Measurements from ENCODE around the gene SEMA5A. TPM values are rescaled to one million over a fixed set of nuclear protein-coding genes. Genes with fewer than 3 reads are reported as not detected.

The SEMA5A gene
- total RNA-seq, 1 donor from 2014 or later: 38.9 TPM

DNA sequence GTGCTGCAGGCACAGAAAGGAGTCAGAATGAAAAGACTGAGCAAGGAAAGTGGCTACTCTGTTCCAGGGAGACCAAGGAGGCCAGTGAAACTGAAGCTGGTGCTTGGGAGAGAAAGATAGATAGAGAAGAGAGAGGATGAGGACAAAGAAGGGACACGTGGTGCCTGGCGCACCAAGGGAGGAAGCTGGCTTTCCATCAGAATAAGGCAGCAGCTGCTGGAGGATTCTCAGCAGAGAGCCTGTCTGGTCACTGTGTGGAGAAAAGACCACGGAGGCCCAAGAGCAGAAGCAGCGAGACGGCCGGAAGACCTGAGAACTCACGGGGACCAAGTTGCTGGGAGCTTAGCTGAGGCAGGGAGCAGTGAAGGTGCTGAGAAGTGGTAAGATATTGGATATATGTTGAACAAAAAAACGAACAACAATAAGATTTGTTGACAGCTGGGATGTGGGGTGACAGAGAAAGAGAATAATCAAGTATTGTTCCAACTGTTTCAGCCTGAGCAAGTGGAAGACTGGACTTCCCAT lies 116.1 kb downstream of the SEMA5A start:
- no peaks in the 10 kb centered on the region for H3K9me3 ChIP-seq
- no peaks in the 10 kb centered on the region for H3K27me3 ChIP-seq
- no peaks in the 10 kb centered on the region for H3K36me3 ChIP-seq
- TF ChIP-seq, protein P1, sequence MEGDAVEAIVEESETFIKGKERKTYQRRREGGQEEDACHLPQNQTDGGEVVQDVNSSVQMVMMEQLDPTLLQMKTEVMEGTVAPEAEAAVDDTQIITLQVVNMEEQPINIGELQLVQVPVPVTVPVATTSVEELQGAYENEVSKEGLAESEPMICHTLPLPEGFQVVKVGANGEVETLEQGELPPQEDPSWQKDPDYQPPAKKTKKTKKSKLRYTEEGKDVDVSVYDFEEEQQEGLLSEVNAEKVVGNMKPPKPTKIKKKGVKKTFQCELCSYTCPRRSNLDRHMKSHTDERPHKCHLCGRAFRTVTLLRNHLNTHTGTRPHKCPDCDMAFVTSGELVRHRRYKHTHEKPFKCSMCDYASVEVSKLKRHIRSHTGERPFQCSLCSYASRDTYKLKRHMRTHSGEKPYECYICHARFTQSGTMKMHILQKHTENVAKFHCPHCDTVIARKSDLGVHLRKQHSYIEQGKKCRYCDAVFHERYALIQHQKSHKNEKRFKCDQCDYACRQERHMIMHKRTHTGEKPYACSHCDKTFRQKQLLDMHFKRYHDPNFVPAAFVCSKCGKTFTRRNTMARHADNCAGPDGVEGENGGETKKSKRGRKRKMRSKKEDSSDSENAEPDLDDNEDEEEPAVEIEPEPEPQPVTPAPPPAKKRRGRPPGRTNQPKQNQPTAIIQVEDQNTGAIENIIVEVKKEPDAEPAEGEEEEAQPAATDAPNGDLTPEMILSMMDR (IDR thresholded peaks at IDR 0.05): no peak
- DNase-seq: no peak
- peaks cover 5% of the 10 kb centered on the region for H3K4me1 ChIP-seq
- intact Hi-C loops (cut with DNase I): no loop called here
- no peak for ATAC-seq
- no peak overlapping the region for H3K27ac ChIP-seq
- no peak overlapping the region for H3K4me3 ChIP-seq

DNA sequence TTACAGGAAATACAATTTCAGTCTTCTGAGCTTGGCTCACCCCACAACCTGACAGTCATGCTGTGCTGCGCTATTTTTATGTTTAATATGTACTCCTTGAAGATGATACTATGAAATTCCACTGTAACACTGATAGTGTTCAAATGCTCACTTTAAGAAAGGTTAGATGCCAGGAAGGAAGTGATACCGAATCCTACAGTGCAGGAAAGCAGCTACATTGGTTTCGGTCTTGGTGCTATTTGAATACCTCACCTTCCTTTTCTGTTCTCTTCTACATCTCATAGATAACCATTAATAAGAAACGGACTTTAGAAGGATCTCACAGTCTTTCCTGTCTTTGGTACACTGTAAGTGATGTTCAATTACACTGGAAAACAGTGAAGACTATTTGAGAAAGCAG lies 117.6 kb downstream of the SEMA5A start:
- no peaks in the 10 kb centered on the region for H3K27me3 ChIP-seq
- H3K9me3 ChIP-seq: no peaks in the 10 kb centered on the region
- TF ChIP-seq, protein P1 (IDR thresholded peaks at IDR 0.05): no peak

DNA sequence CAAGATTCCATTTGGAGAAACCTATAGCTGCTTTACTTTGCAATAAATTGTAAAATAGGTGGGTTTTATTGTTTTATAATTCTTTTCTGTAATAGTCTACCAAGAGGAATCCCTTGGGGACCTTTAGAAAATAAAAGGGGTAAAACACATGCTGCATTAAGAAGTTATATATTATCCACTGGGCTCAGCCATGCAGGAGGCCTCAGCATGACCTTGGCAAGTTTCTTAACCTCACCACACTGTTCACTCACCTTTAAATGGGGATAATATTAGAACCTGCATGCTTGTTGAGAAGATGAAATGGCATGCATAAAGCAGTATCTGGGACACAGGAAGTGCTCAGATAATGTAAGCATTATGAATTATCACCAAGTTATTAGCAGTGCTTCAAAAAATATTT lies 120.2 kb downstream of the SEMA5A start:
- DNase-seq: no peak
- H3K4me3 ChIP-seq: no peak overlapping the region
- no peak for ATAC-seq
- H3K27me3 ChIP-seq: no peaks in the 10 kb centered on the region
- intact Hi-C loops (cut with DNase I): no loop called here
- H3K27ac ChIP-seq: no peak overlapping the region
- H3K36me3 ChIP-seq: no peaks in the 10 kb centered on the region
- no peaks in the 10 kb centered on the region for H3K9me3 ChIP-seq
- TF ChIP-seq, protein P1 (IDR thresholded peaks at IDR 0.05): no peak
- no peaks in the 10 kb centered on the region for H3K4me1 ChIP-seq

More for the DNA sequence above, 117.6 kb downstream of the SEMA5A start:
- no peak for ATAC-seq
- peaks cover 5% of the 10 kb centered on the region for H3K4me1 ChIP-seq
- H3K4me3 ChIP-seq: no peak overlapping the region
- H3K36me3 ChIP-seq: no peaks in the 10 kb centered on the region
- intact Hi-C loops (cut with DNase I): no loop called here
- no peak overlapping the region for H3K27ac ChIP-seq
- no peak for DNase-seq

DNA sequence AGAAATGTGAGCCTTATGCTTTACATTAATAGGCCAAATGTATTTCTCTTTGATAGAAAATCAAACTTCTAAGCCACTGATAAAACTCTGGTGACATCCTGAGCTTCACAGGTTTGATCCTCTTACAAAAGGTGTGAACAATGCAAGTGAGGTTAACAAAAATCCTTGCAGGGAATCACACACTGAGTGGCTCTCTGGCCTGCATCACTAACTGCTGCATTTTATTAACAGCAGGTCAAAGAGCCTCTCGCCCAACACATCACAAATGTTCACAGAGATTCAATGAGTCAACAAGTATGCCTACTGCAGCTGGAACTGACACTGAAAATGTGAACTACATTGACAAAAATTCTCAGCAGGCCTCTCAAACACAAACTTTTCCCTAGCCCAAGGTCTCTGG lies 122.3 kb downstream of the SEMA5A start:
- ATAC-seq: no peak
- no peaks in the 10 kb centered on the region for H3K4me1 ChIP-seq
- DNase-seq: no peak
- no peak overlapping the region for H3K27ac ChIP-seq
- TF ChIP-seq, protein P1 (IDR thresholded peaks at IDR 0.05): no peak
- H3K9me3 ChIP-seq: no peaks in the 10 kb centered on the region
- no peaks in the 10 kb centered on the region for H3K36me3 ChIP-seq
- intact Hi-C loops (cut with DNase I): no loop called here
- no peak overlapping the region for H3K4me3 ChIP-seq
- no peaks in the 10 kb centered on the region for H3K27me3 ChIP-seq

DNA sequence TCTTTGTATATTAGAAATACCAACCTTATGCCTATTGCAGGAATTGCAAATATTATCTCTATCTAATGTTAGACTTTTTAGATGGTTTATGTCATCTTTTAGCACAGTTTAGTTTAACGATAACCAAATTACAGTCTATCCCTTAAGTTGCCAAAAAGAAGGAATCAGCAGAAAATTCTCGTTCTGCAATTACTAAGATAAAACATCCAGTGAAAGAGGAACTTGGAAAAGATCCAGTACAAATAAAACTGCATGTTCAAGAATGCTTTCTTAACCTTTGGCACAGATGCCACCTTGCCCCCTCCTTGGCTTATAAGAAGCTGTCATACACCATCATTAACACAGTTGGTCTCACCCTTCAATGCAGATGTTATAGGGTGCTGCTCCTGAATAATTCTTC lies 124.0 kb downstream of the SEMA5A start:
- DNase-seq (no peak), ATAC-seq (no peak)
- TF ChIP-seq, protein P1 (IDR thresholded peaks at IDR 0.05): no peak
- no peaks in the 10 kb centered on the region for H3K9me3 ChIP-seq
- no peak overlapping the region for H3K27ac ChIP-seq
- intact Hi-C loops (cut with DNase I): no loop called here
- H3K4me1 ChIP-seq: no peaks in the 10 kb centered on the region
- H3K36me3 ChIP-seq: no peaks in the 10 kb centered on the region
- H3K4me3 ChIP-seq: no peak overlapping the region
- no peaks in the 10 kb centered on the region for H3K27me3 ChIP-seq

DNA sequence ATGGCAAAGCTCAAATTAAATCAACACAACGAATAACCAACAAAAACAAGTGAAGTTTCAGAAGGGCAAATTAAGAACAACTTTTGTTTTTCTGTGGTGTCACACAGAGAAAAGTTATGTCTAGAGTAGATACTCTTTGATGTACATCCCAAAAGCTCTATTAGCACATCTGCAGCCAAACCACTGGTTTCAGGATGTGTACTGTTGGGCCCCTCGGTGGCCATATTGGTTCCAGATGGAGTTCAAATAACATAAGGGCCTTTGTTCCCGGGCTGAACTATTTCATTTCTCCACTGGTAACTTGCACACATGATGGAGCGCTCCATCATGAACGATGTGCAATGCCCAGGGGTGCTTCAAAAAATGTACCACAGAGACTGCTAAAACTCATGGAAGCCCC lies 126.1 kb downstream of the SEMA5A start:
- TF ChIP-seq, protein P1 (IDR thresholded peaks at IDR 0.05): no peak

More for the DNA sequence above, 126.1 kb downstream of the SEMA5A start:
- Histone ChIP-seq H3K4me3 (no peak overlapping the region), H3K4me1 (no peaks in the 10 kb centered on the region), H3K36me3 (no peaks in the 10 kb centered on the region), H3K27ac (no peak overlapping the region), H3K9me3 (no peaks in the 10 kb centered on the region), H3K27me3 (no peaks in the 10 kb centered on the region)
- intact Hi-C loops (cut with DNase I): no loop called here
- ATAC-seq (no peak), DNase-seq (no peak)
